DOHH2 (cell line): ENCODE measurements around the gene ASTE1.

Experiments used
- CTCF ChIP-seq: fragments of 200-600 bp; sonication (generic); IDR thresholded peaks from one replicate; pipeline ENCODE4 v1.5.1; 2014; ENCODE audit warnings: antibody characterized with exemption, mild to moderate bottlenecking, low read depth, low read length; ENCODE audit not compliant: poor library complexity, severe bottlenecking
- EZH2phosphoT487 ChIP-seq: fragments of 200-600 bp; sonication (generic); IDR thresholded peaks from 2 replicates; pipeline ENCODE4 v1.6.1; 2017; ENCODE audit warnings: borderline replicate concordance, mild to moderate bottlenecking, antibody characterized with exemption, low read length, moderate library complexity, mixed read lengths

- TF ChIP-seq CTCF (no peak), EZH2phosphoT487 (no peak)
These were observed 2.2 kb upstream of the ASTE1 start for GRCh38 chr3:131028844-131029243.
